GM19240 (cell line): Measurements from ENCODE around the gene ZSCAN18.

Experiments used
- DNase-seq: peaks from one replicate; pipeline ENCODE4 v3.0.0; 2011; ENCODE audit warnings: low spot score; ENCODE audit not compliant: insufficient read length

ZSCAN18 gene

GRCh38 chr19:58044886-58045285 is 53.1 kb downstream of the ZSCAN18 start:
- no peak for DNase-seq

- no peak for DNase-seq
Measured at GRCh38 chr19:58044391-58044790, 53.6 kb downstream of the ZSCAN18 start.

- DNase-seq = no peak
Measured at GRCh38 chr19:58042495-58043340, 55.3 kb downstream of the ZSCAN18 start.

- no peak for DNase-seq
Measured at GRCh38 chr19:58040751-58041525, 57.1 kb downstream of the ZSCAN18 start.

GRCh38 chr19:58038688-58039204 is 59.3 kb downstream of the ZSCAN18 start:
- DNase-seq = no peak

DNA sequence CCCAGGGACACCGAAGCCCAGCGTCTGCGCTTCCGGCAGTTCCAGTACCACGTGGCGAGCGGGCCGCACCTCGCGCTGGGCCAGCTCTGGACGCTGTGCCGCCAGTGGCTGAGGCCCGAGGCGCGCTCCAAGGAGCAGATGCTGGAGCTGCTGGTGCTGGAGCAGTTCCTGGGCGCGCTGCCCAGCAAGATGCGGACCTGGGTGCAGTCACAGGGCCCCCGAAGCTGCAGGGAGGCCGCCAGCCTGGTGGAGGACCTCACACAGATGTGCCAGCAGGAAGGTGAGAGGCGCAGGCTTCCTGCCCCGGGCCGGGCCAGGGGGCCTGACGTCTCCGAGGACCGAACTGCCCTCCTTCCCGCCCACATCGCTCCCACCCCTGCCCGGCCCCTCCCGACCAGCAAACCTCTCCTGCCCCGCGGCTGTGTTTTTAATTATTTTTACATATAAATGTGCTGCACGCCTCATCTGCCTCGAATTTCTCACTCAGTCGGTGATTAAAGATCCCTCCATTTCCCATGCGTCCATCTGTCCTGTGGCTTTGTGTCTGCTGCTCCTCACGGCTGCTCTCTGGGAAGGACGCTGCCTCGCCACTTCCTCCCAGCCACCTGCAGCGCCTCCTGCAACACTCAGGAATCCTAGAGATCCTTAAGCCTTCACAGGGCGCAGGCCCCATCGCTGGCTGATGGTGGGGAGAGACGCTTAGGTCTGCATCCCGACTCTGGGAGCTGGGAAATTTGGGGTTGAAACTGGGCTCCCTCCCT is 59.9 kb downstream of the ZSCAN18 start:
- no peak for DNase-seq

- DNase-seq = no peak
Measured at GRCh38 chr19:58035863-58036262, 62.2 kb downstream of the ZSCAN18 start.

DNA sequence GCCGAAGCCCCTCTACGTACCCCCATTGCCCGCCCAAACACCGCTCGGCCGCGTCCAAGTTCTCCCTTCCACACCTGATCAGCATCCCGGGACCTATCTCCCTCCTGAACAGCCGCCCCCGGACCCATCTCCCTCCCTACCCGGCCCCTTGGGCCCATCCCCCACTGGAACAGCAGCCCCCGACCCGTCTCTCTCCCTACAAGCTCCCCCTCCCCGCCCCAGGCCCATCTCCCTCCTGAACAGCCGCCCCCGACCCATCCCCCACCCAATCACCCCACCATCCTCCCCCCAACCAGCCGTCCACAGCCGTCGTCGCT is 63.6 kb downstream of the ZSCAN18 start:
- DNase-seq = no peak
